ENCODE results near the gene SESN1. TPM values are rescaled to one million over a fixed set of nuclear protein-coding genes. Genes with fewer than 3 reads are reported as not detected.
A peak's percentile ranks its signal among the peaks of the same experiment; 100 is the strongest.

The SESN1 gene
- total RNA-seq, 1 donor from 2014 or later: 36.9 TPM

DNA sequence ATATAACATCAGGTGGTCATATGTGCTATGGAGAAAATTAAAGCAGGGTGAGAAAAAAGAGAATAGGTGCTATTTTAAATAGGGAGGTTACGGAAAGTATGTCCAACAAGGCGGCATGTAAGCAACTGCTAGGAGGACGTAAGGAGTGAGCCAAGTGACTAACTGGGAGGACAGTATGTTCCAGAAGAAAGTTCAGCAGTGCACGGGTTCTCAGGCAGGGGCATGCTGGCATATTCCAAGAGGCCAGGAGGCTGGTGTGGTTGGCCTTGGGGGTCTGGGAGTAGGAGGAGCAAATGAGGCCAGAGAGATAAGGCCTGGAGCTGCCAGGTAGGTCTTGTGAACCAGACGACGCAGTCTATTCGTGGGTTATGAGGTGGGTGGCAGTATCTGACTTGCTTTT, 134.0 kb downstream of the SESN1 start:
- intact Hi-C loops (cut with DNase I): no loop called here
- TF ChIP-seq, protein P1, sequence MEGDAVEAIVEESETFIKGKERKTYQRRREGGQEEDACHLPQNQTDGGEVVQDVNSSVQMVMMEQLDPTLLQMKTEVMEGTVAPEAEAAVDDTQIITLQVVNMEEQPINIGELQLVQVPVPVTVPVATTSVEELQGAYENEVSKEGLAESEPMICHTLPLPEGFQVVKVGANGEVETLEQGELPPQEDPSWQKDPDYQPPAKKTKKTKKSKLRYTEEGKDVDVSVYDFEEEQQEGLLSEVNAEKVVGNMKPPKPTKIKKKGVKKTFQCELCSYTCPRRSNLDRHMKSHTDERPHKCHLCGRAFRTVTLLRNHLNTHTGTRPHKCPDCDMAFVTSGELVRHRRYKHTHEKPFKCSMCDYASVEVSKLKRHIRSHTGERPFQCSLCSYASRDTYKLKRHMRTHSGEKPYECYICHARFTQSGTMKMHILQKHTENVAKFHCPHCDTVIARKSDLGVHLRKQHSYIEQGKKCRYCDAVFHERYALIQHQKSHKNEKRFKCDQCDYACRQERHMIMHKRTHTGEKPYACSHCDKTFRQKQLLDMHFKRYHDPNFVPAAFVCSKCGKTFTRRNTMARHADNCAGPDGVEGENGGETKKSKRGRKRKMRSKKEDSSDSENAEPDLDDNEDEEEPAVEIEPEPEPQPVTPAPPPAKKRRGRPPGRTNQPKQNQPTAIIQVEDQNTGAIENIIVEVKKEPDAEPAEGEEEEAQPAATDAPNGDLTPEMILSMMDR (IDR thresholded peaks at IDR 0.05): no peak
- Histone ChIP-seq H3K4me3 (no peak overlapping the region), H3K9me3 (no peaks in the 10 kb centered on the region), H3K36me3 (no peaks in the 10 kb centered on the region), H3K4me1 (peaks cover 5% of the 10 kb centered on the region), H3K27ac (no peak overlapping the region), H3K27me3 (no peaks in the 10 kb centered on the region)
- DNase-seq (no peak), ATAC-seq (no peak)

GRCh38 chr6:108959972-108960582, 134.6 kb downstream of the SESN1 start:
- intact Hi-C loops (cut with DNase I): no loop called here
- Histone ChIP-seq H3K9me3 (no peaks in the 10 kb centered on the region), H3K4me3 (no peak overlapping the region), H3K36me3 (no peaks in the 10 kb centered on the region), H3K27me3 (no peaks in the 10 kb centered on the region), H3K27ac (no peak overlapping the region), H3K4me1 (peaks cover 5% of the 10 kb centered on the region)
- TF ChIP-seq, protein P1 (IDR thresholded peaks at IDR 0.05): no peak
- ATAC-seq: no peak
- no peak for DNase-seq

DNA sequence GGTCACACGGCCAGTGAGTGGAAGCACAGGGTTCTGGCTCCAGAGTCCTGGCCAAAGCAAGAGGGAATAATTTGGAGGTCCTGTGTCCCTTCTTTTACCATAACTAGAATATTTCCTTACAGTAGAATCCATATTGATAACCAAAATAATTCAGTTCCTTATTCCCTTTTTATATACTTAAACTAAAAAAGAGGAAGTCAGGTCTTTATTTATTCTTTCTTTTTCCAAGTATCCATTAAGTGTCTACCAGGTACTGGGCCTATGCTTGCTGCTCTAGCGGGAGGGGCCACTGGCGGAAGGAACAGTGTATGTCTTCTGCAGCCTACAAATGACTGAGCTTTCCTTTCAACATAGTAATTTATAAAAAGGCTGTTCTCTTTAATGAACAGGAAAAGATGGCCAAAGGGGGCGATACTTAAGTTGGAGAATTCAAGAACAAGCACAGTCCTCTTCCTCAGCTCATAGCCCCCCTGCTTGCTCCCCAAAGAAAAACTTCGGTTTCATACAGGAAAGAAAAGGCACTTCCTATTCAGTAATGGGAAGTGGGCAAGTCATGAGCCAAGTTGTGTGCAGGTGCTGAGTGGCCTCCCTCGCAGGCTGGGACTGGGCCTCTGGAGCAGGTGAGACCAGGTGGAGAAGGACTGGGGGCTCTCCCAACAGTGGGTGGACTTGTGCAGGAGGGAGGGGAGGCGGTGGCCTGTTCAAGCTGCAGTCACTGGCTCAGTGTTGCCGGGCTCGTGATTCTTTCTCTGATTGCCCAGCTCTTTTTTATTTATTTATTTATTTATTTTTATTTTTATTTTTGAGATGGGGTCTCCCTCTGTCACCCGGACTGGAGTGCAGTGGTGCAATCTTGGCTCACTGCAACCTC, 135.5 kb downstream of the SESN1 start:
- intact Hi-C loops (cut with DNase I): no loop called here
- TF ChIP-seq, protein P1 (IDR thresholded peaks at IDR 0.05): no peak
- DNase-seq: no peak

GRCh38 chr6:108957221-108957620, 137.4 kb downstream of the SESN1 start:
- no peaks in the 10 kb centered on the region for H3K36me3 ChIP-seq
- peaks cover 5% of the 10 kb centered on the region for H3K4me1 ChIP-seq
- H3K9me3 ChIP-seq: no peaks in the 10 kb centered on the region
- ATAC-seq (peak; percentile 47), DNase-seq (no peak)
- TF ChIP-seq, protein P1 (IDR thresholded peaks at IDR 0.05): no peak
- no peak overlapping the region for H3K27ac ChIP-seq
- intact Hi-C loops (cut with DNase I): no loop called here
- no peaks in the 10 kb centered on the region for H3K27me3 ChIP-seq
- no peak overlapping the region for H3K4me3 ChIP-seq

More for the DNA sequence above, 135.5 kb downstream of the SESN1 start:
- H3K9me3 ChIP-seq: no peaks in the 10 kb centered on the region
- peaks cover 5% of the 10 kb centered on the region for H3K4me1 ChIP-seq
- peak; percentile 11 for ATAC-seq
- no peak overlapping the region for H3K27ac ChIP-seq
- H3K36me3 ChIP-seq: no peaks in the 10 kb centered on the region
- H3K27me3 ChIP-seq: no peaks in the 10 kb centered on the region
- no peak overlapping the region for H3K4me3 ChIP-seq

- Histone ChIP-seq H3K27ac (no peak overlapping the region), H3K36me3 (no peaks in the 10 kb centered on the region), H3K9me3 (no peaks in the 10 kb centered on the region), H3K4me3 (no peak overlapping the region), H3K4me1 (peaks cover 5% of the 10 kb centered on the region), H3K27me3 (no peaks in the 10 kb centered on the region)
- TF ChIP-seq, protein P1 (IDR thresholded peaks at IDR 0.05): no peak
- DNase-seq (no peak), ATAC-seq (no peak)
- intact Hi-C loops (cut with DNase I): no loop called here
Measured at GRCh38 chr6:108955329-108955949, 139.2 kb downstream of the SESN1 start.
